NCI-H524 treated with DMSO at 0.1 percent for 48 hours (cell line): Measurements from ENCODE around the gene FRAS1.

Experiments used
- DNase-seq: peaks from one replicate; lab custom pipeline; 2025; lab: John Stamatoyannopoulos, UW

Gene FRAS1

GRCh38 chr4:78370631-78371372 lies 313.7 kb downstream of the FRAS1 start:
- DNase-seq: no peak

DNA sequence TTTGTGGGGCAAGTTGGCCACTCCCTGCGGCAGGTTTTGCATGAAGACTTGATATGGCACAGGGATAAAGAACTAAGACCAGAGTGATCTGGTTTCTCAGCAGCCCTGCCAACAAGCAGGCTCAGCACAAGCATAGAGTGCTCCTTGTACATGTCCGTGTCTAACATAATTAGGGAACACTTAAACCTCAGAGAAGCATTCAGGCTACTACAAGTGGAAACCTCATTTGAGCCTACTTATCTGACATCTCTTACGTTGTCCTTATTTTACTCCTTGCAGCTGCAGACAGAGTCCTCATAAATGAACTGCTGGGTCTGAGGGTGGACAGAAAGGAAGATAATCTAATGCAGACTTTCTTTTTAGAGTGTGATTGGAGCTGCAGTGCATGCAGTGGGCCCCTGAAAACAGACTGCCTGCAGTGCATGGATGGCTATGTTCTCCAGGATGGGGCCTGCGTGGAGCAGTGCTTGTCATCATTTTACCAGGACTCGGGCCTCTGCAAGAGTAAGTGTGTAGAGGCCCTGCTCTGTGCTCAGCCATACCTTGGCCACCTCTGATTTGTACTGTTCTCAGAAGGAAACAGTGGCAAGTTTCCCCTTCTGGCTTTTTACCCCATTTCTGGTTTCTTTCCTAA lies 315.3 kb downstream of the FRAS1 start:
- DNase-seq: no peak

DNA sequence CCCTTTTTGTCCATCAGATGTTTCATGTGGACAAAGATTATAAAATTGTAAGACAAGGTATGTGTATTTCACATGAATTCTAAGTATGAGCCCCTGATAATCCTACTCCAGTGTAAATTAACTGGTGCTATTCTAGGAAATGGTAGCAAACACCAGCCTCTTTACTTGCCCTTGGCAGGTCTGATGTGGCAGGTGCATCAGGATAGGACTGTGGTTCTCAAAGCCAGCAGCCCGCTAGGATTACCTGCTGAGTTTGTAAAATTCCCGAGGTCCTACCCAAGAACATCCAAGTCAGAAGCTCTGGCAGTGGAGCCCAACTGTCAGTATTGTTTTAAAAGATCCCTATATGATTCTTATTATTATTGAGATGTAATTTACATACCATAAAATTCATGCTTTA lies 320.4 kb downstream of the FRAS1 start:
- DNase-seq: no peak

DNA sequence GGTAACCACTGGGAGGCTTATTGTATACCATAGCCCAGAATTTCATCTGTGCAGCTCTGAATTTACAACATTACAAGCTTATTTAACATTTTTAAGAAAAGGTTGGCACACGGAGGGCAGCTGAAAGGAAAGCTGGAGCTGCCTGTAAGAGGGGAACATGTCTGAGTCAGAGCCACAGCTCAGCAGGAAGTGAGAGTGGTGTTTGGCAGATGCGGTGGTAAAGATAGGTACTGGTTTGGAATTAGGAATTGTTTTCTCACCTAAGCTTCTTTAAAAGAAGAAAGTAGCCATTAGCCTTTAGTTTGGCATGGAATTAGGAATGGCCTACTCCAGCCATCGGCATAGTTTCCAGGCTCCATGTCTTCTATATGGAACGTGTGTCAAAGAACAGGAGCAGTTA lies 321.9 kb downstream of the FRAS1 start:
- DNase-seq: no peak

GRCh38 chr4:78379991-78380729 lies 323.0 kb downstream of the FRAS1 start:
- DNase-seq: no peak

DNA sequence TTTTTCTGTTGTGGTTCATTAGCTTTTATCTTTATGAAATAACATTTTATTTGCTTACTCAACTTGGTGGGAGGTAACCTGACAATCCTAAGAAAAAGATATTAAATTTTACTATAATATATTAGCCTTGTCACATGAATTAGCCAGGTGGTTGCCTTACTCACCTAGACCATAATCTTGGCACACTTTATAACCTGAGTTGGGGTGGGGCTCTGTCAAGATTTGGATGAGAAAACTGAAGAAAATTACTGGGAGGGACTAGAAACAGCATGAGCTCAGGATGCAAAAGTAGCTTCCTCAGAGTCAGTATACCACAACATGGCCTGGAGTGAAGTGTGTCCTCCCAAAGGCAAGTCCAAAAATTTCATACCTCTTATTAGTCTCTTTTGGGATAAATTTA lies 329.6 kb downstream of the FRAS1 start:
- no peak for DNase-seq

- DNase-seq: no peak
Measured at GRCh38 chr4:78395642-78396041, 338.5 kb downstream of the FRAS1 start.

DNA sequence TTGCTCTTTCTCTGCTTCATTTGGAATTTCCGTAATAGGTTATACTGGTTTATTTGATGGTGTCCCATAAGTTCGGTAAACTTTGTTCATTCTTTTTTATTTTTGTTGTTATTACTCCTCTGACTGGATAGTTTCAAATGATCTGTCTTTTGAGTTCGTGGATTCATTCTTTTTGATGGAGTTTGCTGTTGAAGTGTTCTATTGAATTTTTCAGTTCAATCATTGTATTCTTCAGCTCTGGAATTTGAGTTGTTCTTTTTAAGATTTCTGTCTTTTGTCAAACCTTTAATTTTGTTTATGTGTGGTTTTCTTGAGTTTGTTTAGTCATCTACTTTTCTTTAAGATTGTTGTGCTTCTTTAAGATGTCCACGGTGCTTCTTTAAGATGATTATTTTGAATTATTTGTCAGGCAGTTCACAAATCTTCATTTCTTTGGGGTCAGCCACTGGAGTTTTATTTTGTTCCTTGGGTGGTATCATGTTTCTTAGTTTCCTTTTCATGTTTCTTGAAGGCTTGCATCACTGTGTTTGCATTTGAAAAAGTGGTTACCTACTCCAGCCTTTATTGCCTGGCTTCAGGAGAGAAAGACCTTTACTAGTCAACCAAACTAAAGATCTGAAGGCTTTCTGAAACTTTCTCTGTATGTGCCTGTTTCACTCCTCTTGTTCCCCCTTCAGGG lies 339.6 kb downstream of the FRAS1 start:
- DNase-seq: no peak

- no peak for DNase-seq
Measured at GRCh38 chr4:78397292-78397630, 340.1 kb downstream of the FRAS1 start.

DNA sequence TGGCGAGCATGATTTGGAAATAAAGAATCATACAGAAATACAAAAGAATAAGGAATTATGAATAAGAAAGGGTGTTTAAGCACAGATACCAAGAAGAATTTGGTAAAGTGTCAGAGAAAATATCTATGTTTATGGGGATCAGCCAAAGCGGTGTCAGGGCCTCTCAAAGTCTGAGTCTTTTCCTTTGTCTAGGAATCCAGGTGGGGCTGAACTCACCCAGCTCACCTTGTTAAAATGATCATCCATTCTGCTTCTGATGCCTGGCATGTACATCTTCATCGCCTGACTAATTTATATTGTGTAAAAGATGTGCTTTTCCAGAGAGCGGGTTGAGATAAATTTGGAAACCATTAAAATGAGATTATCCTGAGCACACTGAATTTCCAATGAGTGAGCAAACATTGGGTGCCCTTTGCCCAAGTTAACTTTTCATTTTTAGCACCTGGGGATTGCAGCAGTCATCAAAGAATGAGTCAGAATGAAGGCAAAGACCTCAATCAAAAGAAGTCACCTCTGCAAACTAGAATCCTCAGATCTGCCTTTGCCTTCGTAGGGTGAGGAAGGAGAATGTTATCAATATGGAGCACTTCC lies 352.6 kb downstream of the FRAS1 start:
- DNase-seq: no peak

- DNase-seq: no peak
Measured at GRCh38 chr4:78410225-78410624, 353.1 kb downstream of the FRAS1 start.

DNA sequence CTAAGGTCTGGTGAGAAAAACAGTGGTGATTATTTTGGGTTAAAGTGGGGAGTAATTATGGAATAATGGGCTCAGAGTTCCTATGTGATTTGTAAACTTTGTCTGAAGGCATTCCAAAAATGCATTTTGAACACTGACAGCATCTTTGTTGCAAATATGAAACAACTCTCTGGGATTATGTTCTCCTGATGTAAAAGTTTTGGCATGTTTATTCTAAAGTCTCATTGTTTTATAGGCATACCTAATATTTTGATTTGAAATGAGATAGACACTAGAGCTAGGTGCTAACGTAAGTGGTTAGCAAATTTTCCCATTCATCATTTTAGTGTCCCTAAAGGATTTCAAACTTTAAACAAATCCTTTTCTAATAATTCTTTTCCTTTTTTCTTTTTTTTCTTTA lies 353.6 kb downstream of the FRAS1 start:
- no peak for DNase-seq

DNA sequence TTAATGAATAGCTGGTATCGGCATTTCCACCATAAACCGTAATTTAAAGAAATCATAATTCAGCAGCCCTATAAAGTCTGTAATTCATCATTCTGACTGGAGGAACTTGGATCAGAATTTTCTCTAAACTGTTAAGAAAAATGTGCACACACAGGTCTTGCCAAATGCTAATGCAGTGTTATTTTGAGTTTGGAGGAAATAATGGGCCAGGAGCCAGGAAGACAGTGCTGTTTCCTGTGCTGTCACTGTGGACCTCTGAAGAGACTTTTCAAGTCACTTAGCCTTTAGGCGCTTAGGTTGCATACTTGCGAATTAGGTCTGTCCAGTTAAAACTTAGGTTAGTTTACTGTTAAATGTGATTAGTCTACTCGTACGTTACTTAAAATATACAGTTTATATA lies 357.0 kb downstream of the FRAS1 start:
- no peak for DNase-seq

DNA sequence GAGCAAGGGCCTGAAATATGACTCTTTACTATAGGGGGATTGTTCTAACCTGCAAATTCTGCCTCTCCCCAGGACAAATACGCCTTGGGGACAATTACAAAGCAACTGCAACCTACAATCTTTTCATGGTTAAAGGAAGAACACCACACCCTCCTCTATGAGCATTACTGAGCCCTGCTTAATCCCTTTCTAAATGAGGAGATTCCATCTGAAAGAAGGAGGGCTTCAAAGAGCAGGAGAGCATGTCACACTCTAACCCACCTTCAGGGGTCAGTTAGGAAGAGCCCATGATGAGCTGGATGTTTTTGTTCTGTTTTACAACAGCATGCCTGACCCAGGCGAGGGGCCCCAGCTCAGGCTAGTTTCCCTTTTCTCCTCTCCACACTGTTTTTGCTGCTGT lies 360.5 kb downstream of the FRAS1 start:
- no peak for DNase-seq

DNA sequence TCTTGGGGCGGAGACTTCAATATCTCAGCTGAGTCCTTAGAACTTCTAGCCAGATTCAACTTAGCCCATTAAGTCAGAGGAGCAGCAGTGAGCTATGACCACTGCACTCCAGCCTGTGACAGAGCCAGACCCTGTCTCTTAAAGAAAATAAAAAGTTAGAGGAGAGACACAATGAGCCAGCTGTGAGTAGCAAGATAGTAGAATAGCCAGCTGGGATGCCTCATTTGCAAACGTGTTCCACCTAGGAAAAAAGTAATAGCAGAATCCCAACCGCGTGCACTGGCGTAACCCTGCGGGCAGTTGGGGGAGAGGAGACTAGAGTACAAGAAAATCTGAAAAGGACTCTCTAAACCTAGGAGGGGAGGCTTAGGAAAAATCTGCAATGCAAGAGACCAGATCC lies 361.3 kb downstream of the FRAS1 start:
- no peak for DNase-seq

DNA sequence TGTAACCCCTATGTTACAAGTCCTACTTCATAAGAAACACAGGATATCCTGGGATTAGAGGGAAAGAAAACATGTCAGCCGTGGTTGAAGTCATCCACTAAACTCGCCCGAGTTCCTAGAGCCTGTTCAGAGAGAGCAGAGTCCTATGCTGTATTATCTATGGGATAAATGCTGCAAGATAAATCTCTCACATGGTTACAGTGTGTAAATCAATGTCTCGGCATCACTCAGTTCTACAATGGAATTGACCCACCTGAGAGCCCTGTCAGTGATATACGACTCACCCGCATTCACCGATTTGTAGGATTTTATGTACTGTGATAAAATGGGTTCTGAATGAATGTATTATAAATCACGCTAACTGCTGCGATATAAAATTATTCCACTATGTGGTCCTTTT lies 366.7 kb downstream of the FRAS1 start:
- no peak for DNase-seq

GRCh38 chr4:78424461-78424860 lies 367.3 kb downstream of the FRAS1 start:
- DNase-seq: no peak

DNA sequence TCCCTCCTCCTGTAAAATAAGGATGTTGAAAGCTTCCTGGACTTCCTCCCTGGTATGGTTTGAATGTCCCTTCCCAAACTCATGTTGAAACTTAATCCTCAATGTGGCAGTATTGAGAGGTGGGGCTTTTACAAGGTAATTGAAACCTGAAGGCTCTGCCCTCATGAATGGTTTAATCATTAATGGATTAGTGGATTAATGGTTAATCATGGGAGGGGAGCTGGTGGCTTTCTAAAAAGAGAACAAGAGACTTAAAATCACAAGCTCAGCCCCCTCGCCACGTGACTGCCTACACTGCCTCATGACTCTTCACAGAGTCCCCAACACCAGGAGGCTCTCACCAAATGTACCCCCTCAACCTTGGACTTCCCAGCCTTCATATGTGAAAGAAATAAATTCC lies 369.8 kb downstream of the FRAS1 start:
- DNase-seq: peak; percentile 33

DNA sequence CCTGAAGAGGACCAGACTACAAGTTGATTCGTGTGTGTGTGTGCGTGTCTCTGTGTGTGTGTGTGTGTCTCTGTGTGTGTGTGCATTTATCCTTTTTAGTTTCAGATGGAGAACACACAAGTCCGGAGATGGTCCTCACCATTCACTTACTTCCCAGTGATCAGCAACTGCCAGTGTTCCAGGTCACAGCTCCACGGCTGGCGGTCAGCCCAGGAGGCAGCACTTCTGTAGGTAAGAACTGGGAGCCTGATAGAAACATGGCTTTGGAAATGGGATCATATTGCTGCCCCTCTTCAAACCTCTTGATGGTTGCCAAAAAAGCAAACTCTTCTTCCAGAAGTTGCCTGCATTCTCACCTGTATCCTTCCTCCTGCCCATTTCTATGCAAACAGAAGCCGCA lies 371.9 kb downstream of the FRAS1 start:
- no peak for DNase-seq

GRCh38 chr4:78432896-78433295 lies 375.8 kb downstream of the FRAS1 start:
- no peak for DNase-seq

- DNase-seq: no peak
Measured at GRCh38 chr4:78437608-78438088, 380.5 kb downstream of the FRAS1 start.

GRCh38 chr4:78439328-78439727 lies 382.2 kb downstream of the FRAS1 start:
- no peak for DNase-seq
